Panc1 (cell line): Measurements from ENCODE around the gene BPTF.

Experiments
- TF ChIP-seq, protein P1 (sequence below): fragments of 450-650 bp; IDR thresholded peaks from 2 replicates; pipeline ENCODE4 v1.5.1; 2017; ENCODE audit warnings: mild to moderate bottlenecking
- TF ChIP-seq, protein P2 (sequence below), 2 experiments: IDR thresholded peaks; 2 replicates each; pipeline ENCODE4 v1.6.1; 2011 to 2012; ENCODE audit warnings: low read depth in 2 of 2, control low read depth in 1 of 2, low read length in 1 of 2, mild to moderate bottlenecking in 1 of 2, moderate library complexity in 1 of 2; ENCODE audit not compliant: insufficient read depth in 1 of 2

DNA sequence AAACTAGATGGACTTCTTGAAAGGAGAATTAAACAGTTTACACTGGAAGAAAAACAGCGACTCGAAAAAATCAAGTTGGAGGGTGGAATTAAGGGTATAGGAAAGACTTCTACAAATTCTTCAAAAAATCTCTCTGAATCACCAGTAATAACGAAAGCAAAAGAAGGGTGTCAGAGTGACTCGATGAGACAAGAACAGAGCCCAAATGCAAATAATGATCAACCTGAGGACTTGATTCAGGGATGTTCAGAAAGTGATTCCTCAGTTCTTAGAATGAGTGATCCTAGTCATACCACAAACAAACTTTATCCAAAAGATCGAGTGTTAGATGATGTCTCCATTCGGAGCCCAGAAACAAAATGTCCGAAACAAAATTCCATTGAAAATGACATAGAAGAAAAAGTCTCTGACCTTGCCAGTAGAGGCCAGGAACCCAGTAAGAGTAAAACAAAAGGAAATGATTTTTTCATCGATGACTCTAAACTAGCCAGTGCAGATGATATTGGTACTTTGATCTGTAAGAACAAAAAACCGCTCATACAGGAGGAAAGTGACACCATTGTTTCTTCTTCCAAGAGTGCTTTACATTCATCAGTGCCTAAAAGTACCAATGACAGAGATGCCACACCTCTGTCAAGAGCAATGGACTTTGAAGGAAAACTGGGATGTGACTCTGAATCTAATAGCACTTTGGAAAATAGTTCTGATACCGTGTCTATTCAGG, 85.9 kb downstream of the BPTF start:
- TF ChIP-seq, protein P1, sequence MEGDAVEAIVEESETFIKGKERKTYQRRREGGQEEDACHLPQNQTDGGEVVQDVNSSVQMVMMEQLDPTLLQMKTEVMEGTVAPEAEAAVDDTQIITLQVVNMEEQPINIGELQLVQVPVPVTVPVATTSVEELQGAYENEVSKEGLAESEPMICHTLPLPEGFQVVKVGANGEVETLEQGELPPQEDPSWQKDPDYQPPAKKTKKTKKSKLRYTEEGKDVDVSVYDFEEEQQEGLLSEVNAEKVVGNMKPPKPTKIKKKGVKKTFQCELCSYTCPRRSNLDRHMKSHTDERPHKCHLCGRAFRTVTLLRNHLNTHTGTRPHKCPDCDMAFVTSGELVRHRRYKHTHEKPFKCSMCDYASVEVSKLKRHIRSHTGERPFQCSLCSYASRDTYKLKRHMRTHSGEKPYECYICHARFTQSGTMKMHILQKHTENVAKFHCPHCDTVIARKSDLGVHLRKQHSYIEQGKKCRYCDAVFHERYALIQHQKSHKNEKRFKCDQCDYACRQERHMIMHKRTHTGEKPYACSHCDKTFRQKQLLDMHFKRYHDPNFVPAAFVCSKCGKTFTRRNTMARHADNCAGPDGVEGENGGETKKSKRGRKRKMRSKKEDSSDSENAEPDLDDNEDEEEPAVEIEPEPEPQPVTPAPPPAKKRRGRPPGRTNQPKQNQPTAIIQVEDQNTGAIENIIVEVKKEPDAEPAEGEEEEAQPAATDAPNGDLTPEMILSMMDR = no peak
- TF ChIP-seq, protein P2, sequence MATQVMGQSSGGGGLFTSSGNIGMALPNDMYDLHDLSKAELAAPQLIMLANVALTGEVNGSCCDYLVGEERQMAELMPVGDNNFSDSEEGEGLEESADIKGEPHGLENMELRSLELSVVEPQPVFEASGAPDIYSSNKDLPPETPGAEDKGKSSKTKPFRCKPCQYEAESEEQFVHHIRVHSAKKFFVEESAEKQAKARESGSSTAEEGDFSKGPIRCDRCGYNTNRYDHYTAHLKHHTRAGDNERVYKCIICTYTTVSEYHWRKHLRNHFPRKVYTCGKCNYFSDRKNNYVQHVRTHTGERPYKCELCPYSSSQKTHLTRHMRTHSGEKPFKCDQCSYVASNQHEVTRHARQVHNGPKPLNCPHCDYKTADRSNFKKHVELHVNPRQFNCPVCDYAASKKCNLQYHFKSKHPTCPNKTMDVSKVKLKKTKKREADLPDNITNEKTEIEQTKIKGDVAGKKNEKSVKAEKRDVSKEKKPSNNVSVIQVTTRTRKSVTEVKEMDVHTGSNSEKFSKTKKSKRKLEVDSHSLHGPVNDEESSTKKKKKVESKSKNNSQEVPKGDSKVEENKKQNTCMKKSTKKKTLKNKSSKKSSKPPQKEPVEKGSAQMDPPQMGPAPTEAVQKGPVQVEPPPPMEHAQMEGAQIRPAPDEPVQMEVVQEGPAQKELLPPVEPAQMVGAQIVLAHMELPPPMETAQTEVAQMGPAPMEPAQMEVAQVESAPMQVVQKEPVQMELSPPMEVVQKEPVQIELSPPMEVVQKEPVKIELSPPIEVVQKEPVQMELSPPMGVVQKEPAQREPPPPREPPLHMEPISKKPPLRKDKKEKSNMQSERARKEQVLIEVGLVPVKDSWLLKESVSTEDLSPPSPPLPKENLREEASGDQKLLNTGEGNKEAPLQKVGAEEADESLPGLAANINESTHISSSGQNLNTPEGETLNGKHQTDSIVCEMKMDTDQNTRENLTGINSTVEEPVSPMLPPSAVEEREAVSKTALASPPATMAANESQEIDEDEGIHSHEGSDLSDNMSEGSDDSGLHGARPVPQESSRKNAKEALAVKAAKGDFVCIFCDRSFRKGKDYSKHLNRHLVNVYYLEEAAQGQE (IDR thresholded peaks at IDR 0.05; ENCODE audit: insufficient read depth in 1 of 2, low read depth in 2 of 2, low read length in 1 of 2) = no peak
